Suprapubic skin (tissue), 4 donors: ENCODE data around the gene PTPRD. TPM values are rescaled to one million over a fixed set of nuclear protein-coding genes. Genes with fewer than 3 reads are reported as not detected.

Experiments used
- DNase-seq, 2 donors: peaks; one replicate each; pipeline ENCODE4 v3.0.0-alpha.2; 2019; ENCODE audit warnings: low spot score in 2 of 2
- H3K27ac ChIP-seq: fragments of 200-600 bp; sonication (generic); one replicate; pipeline ENCODE4 v1.5.1; 2019
- H3K27me3 ChIP-seq: fragments of 200-600 bp; sonication (generic); one replicate; pipeline ENCODE4 v1.5.1; 2019
- H3K36me3 ChIP-seq: fragments of 200-600 bp; sonication (generic); one replicate; pipeline ENCODE4 v1.5.1; 2019
- H3K4me1 ChIP-seq: fragments of 200-600 bp; sonication (generic); one replicate; pipeline ENCODE4 v1.5.1; 2019
- H3K4me3 ChIP-seq: fragments of 200-600 bp; sonication (generic); one replicate; pipeline ENCODE4 v1.5.1; 2019; ENCODE audit warnings: mild to moderate bottlenecking
- H3K9me3 ChIP-seq: fragments of 200-600 bp; sonication (generic); one replicate; pipeline ENCODE4 v1.5.1; 2019
- EP300 ChIP-seq: sonication (generic); formaldehyde crosslinking; IDR thresholded peaks from one replicate; pipeline ENCODE4 v1.6.1; 2017; ENCODE audit warnings: antibody characterized with exemption
- POLR2A ChIP-seq, 2 donors: fragments of 450-650 bp; IDR thresholded peaks; one replicate each; pipeline ENCODE4 v1.6.1; 2017; ENCODE audit warnings: antibody characterized with exemption in 2 of 2, mild to moderate bottlenecking in 2 of 2, moderate library complexity in 2 of 2
- POLR2AphosphoS5 ChIP-seq, 3 donors: sonication (generic); formaldehyde crosslinking; IDR thresholded peaks; one replicate each; pipeline ENCODE4 v1.6.1; 2017; ENCODE audit warnings: antibody characterized with exemption in 3 of 3
- WGBS: methylation state at CpG from one replicate; pipeline ENCODE4 v1.1.5; 2018; 5-methylcytosine and 5-hydroxymethylcytosine counted together
- total RNA-seq, 4 donors: library from RNA; depleted of rRNA; stranded (reverse); fragments of >200 nt; gene quantifications; one replicate each; pipeline ENCODE4 v1.1.0, GENCODE V29; 2016
- TF ChIP-seq, protein P1 (sequence below), 2 donors: fragments of 200-600 bp in 1 of 2; fragments of 450-650 bp in 1 of 2; sonication (generic) in 1 of 2; IDR thresholded peaks; one replicate each; pipeline ENCODE4 v1.5.1; 2016 to 2019; ENCODE audit warnings: antibody characterized with exemption in 2 of 2, mild to moderate bottlenecking in 1 of 2, moderate library complexity in 1 of 2

The PTPRD gene
- total RNA-seq, 4 donors from 2014 or later = 0.49 to 3.3 (median 2.5) TPM

DNA sequence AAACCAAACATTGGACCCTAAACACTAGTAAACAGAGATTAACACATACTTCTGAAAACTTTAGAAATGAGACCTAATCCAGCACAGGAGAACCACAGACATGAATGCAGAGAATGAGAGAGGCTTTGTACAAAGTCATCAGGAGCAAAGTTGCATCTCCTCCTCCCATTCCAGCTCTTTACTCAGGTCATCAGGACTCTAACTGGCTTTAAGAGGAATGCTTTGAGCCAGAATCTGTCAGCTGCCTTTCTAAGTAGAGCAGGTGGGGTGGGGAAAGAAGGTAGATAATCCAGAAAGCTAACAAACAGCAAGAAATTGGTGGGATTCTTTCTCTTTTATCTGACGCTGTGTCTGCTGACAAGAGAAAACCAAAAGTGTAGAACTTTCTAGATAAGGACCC, 2230.5 kb downstream of the PTPRD start:
- Histone ChIP-seq H3K27ac (no peak overlapping the region), H3K4me1 (no peaks in the 10 kb centered on the region), H3K36me3 (no peaks in the 10 kb centered on the region), H3K9me3 (no peaks in the 10 kb centered on the region), H3K4me3 (no peak overlapping the region), H3K27me3 (no peaks in the 10 kb centered on the region)
- TF ChIP-seq POLR2A (IDR thresholded peaks at IDR 0.05) (no peak), EP300 (no peak), POLR2AphosphoS5 (IDR thresholded peaks at IDR 0.05) (no peak)
- TF ChIP-seq, protein P1, sequence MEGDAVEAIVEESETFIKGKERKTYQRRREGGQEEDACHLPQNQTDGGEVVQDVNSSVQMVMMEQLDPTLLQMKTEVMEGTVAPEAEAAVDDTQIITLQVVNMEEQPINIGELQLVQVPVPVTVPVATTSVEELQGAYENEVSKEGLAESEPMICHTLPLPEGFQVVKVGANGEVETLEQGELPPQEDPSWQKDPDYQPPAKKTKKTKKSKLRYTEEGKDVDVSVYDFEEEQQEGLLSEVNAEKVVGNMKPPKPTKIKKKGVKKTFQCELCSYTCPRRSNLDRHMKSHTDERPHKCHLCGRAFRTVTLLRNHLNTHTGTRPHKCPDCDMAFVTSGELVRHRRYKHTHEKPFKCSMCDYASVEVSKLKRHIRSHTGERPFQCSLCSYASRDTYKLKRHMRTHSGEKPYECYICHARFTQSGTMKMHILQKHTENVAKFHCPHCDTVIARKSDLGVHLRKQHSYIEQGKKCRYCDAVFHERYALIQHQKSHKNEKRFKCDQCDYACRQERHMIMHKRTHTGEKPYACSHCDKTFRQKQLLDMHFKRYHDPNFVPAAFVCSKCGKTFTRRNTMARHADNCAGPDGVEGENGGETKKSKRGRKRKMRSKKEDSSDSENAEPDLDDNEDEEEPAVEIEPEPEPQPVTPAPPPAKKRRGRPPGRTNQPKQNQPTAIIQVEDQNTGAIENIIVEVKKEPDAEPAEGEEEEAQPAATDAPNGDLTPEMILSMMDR (IDR thresholded peaks at IDR 0.05) = no peak
- WGBS = 100% methylated on average over 1 of the region's 1 CpG
- no peak for DNase-seq

DNA sequence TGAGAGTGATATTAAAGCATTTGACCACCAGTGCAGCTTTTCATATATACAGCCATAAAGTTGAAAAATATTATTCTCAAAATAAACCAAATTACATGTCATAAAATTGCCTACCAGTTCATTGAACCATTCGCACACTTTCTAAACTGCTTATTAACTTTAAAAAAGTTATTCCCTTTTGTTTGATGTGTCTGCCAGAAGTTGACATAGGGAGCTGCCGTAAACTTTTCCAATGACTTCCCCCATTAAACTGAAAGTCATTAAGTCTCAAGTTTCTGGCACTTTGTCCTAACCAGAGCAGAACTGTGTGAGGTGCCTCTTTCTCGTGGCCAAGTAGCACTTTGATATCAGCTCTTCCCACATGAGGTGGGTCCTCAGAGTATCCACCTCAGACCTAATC, 2231.2 kb downstream of the PTPRD start:
- H3K9me3 ChIP-seq = no peaks in the 10 kb centered on the region
- WGBS = 67% methylated on average over 3 of the region's 3 CpGs
- TF ChIP-seq POLR2AphosphoS5 (IDR thresholded peaks at IDR 0.05) = no peak
- no peak for TF ChIP-seq EP300
- no peak for TF ChIP-seq POLR2A (IDR thresholded peaks at IDR 0.05)
- TF ChIP-seq, protein P1 (IDR thresholded peaks at IDR 0.05) = no peak
- no peaks in the 10 kb centered on the region for H3K4me1 ChIP-seq
- no peak for DNase-seq
- no peaks in the 10 kb centered on the region for H3K36me3 ChIP-seq
- no peak overlapping the region for H3K4me3 ChIP-seq
- no peaks in the 10 kb centered on the region for H3K27me3 ChIP-seq
- H3K27ac ChIP-seq = no peak overlapping the region

DNA sequence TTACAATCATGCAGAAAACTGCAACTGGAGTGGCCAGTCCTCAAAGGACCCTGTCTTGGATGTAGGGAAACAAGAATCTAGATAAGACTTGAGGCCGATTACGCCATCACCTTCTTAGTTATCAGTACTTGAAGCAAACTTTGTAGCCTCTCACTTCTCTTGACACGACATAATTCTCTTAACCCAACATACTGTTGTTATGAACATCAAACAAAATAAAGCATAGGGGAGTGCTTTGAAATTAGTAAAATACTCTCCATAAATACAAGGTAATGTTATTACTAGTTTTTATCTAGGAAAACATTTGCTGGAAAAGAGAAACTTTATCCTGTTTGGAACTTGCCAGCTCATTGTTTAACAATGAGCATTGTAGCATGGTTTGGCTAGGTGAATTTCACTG, 2238.3 kb downstream of the PTPRD start:
- no peak for TF ChIP-seq EP300
- Histone ChIP-seq H3K27me3 (no peaks in the 10 kb centered on the region), H3K4me1 (no peaks in the 10 kb centered on the region), H3K27ac (no peak overlapping the region), H3K9me3 (no peaks in the 10 kb centered on the region), H3K4me3 (no peak overlapping the region), H3K36me3 (no peaks in the 10 kb centered on the region)
- WGBS = 96% methylated on average over 3 of the region's 3 CpGs
- DNase-seq = no peak

DNA sequence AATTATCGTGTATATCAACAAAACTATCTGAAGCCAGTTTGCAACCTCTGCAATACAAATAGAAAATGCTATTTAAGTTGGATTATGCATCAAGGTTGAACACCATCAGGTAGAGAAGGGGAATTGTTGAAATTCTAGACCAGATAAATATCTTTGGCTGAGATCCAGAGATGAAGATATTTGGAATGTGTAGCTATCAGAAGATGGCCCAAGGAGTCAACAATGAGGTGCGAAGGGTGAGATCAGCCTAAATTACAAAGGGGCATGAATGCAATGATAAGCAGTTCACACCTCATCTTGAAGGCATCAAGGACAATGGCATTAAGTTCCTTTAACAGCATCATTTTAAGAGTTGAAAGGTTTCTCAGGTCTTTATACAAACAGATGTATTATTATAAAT, 2241.1 kb downstream of the PTPRD start:
- DNase-seq = no peak
- WGBS = 84% methylated on average over 2 of the region's 2 CpGs
- H3K4me3 ChIP-seq = no peak overlapping the region
- no peaks in the 10 kb centered on the region for H3K36me3 ChIP-seq
- no peaks in the 10 kb centered on the region for H3K4me1 ChIP-seq
- H3K9me3 ChIP-seq = no peaks in the 10 kb centered on the region
- H3K27ac ChIP-seq = no peak overlapping the region
- TF ChIP-seq POLR2A (IDR thresholded peaks at IDR 0.05) (no peak), POLR2AphosphoS5 (IDR thresholded peaks at IDR 0.05) (no peak), EP300 (no peak)
- TF ChIP-seq, protein P1 (IDR thresholded peaks at IDR 0.05) = no peak
- H3K27me3 ChIP-seq = no peaks in the 10 kb centered on the region

DNA sequence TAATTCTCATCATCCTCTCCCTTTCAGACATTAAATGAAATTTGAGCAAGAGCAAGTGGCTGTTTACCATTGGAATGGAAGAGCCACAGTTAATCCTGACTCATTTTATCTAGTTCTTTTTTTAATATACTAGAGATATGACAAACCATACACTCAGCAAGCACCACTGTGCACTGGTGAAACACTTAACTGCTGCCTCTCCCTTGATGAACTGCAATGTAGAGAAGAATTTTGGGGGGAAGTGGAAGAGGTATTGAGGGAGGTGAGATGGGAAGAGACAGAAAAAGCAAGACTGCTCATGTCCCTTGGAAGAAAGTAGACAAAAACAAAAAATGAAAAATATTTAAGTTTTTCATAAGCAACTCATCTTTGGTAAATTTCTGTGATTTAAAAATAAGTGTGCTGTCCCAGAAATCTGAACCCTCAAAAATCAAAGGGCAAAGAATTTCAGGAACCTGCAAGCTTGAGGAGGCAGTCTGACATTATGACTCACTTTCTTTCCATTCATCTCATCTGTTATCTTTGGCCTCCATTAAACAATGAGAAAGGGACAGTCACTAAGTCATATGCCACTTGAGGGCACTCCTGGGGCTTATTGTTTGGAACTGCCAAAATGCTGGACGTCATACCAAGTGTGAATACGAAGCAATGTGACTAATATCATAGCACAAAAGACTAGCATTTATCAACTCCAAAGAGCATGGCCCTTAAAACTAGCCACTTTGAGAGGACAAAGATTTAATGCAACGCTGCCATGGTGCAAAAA, 2246.5 kb downstream of the PTPRD start:
- WGBS = 68% methylated on average over 3 of the region's 3 CpGs
- no peaks in the 10 kb centered on the region for H3K4me1 ChIP-seq
- no peak for TF ChIP-seq EP300
- TF ChIP-seq POLR2AphosphoS5 (IDR thresholded peaks at IDR 0.05) = no peak
- no peak for TF ChIP-seq POLR2A (IDR thresholded peaks at IDR 0.05)
- TF ChIP-seq, protein P1 (IDR thresholded peaks at IDR 0.05) = no peak
- no peaks in the 10 kb centered on the region for H3K9me3 ChIP-seq
- no peaks in the 10 kb centered on the region for H3K36me3 ChIP-seq
- no peak overlapping the region for H3K27ac ChIP-seq
- no peaks in the 10 kb centered on the region for H3K27me3 ChIP-seq
- no peak overlapping the region for H3K4me3 ChIP-seq
- DNase-seq = no peak
